GM21786 (cell line): ENCODE results near the gene PRR18.
A peak's percentile ranks its signal among the peaks of the same experiment; 100 is the strongest.

Experiments used
- ATAC-seq: cut with Tn5 transposase; IDR thresholded peaks from one replicate; pipeline ENCODE4 v1.9.1; 2021; ENCODE audit not compliant: unreplicated experiment

The PRR18 gene

GRCh38 chr6:166306378-166307081 lies 1.7 kb downstream of the PRR18 start:
- no peak for ATAC-seq

DNA sequence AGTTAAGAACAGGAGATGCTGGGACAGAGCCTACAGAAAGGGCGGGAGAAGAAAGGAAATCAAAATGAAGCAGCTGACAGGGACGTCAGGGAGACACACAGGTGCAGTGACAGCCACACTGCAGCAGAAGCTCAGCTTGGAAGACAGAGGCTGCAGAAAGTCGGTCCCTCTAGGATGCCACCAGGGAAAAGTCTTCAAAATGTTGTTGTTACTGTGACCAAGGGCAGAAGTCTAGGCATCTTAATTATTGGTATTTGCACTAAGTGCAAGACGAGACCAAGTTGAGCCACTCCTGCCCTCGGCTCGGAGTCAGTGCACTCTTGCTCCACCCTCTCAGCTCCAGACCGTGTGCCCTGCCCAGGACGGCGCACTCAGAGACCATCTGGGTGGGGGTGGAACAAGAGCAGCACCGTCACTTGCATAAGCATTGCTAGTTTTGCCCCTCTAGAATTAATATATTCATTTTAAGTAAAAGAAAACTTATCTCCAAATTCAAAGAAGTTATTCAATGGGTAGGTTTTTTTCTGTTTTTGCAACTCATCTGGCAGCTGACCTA lies 2.6 kb downstream of the PRR18 start:
- no peak for ATAC-seq

DNA sequence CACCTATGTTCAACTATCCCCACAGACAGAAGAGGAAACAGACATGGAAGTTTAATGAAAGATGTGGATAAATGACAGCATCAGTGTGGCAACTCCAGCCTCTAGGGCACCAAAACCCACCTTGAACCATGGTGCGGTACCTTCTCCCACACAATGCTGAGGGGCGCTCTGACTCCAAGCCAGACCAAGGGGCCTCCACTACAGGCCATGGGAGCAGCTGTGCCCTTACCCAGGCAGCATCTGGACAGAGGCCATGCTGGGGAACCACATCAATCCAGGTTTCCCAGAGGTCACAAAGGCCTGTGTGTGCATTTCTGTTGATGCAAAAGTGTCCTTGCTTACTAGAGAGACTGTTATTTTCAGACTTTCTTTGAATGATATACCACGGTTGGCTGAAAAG lies 4.1 kb downstream of the PRR18 start:
- ATAC-seq, result no peak

- no peak for ATAC-seq
These were observed 6.3 kb downstream of the PRR18 start for GRCh38 chr6:166301611-166302529.

DNA sequence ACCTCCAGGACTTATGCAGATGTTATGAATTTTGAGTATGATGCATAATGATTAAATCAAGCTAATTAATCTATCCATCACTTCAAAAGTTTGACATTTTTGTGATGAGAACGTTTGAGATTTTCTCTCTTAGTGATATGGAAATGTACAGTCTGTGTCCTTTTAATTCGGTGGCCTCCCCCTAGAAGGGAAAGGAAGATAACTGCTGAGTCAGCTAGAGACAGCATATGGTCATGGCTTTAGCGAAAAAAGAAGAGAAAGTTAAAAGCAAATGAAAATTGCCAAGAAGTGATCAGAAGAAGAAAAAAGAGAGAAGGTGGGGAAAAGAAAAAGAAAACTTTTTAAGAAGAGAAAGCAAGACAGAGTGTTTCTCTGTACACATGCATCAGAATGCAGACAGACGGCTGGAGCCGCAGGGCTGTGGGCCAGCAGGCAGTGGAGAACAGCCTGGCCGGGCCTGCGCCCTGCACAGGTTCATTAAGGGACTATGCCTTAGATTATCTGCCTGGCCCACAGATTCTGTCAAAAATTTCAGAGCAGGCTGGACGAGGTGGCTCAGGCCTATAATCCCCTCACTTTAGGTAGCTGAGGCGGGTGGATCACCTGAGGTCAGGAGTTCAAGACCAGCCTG lies 7.7 kb downstream of the PRR18 start:
- no peak for ATAC-seq

GRCh38 chr6:166297606-166298005 lies 10.6 kb downstream of the PRR18 start:
- no peak for ATAC-seq

GRCh38 chr6:166296035-166296883 lies 11.9 kb downstream of the PRR18 start:
- ATAC-seq, result no peak

DNA sequence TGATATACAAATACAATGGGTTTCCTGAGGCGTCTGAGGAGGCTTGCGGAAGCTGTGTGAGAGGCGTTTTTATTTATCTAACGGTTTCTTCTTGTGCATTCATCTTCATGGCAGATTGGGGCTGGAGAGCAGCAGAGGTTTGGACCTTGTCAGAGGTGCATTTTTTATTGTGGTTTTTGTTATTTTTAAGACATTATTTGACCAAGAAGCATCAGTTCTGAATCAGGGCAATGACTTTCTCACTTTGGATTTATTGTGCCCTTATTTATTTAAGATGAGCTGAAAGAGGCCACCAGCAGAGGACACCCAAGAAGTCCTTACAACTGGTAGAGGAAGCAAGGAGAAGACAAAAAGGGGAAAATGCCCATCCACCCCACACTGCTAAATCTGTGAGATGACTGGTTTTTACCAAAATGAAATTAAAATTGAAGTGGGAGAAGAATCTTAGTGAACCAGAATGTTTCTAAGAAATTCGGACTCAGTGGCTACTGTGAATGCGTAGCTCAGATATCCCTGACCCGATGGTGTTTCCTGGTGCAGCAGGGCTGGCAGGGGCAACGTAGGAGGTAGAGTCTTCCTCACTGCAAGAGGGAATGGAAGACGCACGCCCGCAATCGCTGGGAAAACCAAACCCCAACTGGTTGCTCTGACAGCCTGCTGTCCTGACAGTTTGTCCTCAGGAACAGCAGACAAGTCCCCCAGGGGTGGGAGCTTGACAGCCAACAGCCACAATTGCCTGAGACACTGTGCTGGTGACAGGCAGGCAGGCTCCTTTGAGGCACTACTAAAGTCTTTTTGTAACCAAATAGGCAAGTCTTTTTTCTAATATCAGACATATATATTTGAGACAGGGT lies 14.2 kb downstream of the PRR18 start:
- no peak for ATAC-seq

GRCh38 chr6:166289207-166290060 lies 18.8 kb downstream of the PRR18 start:
- no peak for ATAC-seq

DNA sequence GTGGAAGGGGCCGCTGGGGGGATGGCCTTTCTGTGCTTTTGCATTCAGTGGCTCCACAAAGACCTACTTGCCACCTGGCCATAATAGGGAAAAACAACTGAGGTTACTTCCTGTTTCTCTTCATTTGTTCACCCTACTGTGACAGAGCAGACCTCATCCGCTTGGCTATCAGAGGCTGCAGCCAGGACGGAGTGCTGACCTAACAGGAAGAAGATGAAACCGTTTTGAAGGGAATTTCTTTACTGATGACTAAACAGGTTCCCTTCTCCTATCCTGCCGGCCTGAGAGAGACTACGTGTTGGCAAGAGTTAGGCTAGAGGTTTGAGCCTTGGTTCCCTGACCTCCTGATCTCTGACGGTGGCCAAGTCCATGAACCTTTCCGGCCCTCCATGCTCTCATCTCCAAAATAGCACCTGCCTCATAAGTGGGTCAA lies 21.3 kb downstream of the PRR18 start:
- ATAC-seq, result peak; percentile 97

DNA sequence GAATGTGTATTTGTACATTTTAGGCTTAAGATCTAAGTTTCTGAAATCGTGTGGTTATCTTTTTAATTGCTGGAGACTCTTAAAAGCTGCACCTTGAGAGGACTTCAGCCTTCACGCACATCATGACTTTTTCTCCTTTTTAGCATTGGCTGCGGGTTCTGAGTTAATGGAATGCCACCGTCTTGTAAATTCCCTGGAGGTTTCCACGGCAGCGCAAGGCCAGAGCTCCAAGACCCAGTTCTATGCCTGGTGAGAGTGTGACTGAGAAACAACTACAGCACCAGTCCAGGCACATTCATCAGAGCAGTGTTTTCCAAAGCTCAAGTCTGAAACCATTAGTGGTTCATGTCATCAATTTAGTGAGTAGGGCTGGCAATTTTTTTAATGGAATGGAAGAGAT lies 23.0 kb downstream of the PRR18 start:
- no peak for ATAC-seq

DNA sequence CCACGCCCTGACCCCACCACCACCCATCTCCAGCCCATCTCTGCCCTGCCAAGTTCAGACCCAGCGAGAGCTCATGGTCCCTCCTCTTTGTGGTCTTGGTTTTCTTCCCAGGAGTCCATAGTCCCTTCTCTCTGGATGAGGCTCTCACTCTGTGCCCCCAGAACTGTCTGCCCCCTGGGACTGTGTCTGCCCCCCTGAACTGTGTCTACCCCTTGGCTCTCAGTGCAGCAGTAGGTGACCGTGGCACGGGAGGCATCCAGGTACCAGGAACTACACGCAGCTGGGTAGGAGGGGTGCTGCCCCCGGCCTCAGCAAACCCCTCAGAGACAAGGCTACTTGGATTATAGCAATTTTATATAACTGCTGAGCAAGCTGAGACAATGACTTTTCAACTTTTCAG lies 23.6 kb downstream of the PRR18 start:
- ATAC-seq, result no peak

DNA sequence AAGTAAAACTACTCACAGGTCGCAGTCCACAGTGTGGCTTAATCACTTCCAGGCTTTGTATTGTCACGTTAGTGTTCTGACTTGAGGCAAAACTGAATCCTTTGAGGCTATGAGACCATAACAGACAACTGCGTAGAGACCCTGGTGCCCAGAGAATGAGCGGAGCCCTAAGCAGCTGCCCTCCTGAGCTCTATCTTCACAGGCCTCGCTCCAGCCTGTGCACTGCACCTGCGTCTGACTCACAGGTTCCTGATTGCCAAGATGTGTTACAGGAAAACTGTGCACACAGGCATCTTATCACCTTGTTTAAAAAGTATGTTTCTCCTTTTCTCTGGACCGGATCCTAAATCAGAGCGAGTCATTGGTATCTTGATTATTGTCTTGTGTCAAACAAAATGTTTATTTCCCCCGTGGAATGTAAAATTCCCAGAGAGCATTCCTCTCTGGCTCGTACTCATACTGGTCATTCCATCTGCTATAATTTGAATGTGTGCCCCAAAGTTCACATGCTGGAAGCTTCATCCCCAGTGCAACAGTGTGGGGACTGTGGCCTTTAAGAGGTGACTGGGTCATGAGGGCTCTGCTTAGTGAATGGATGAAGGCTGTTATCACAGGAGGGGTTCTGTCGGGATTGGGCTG lies 25.7 kb downstream of the PRR18 start:
- ATAC-seq, result no peak

DNA sequence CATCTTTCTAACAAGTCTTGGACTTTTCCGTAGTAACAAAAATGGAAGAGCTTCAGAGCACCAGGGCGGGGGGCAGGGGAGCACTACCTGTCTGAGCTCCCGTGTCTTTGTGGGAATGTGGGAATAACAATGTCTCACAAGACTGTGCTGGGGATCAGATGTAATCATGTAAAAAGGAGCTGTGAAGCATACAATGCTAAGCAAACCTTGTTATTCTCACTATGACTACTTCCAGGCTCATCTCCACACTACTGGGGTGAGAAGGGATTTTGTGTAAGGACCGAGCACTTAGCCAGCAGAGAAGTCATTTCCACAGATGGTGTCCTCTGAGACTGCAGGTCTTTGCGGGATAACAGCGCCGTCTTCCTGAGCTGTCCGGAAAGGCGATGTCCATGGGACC lies 27.1 kb downstream of the PRR18 start:
- peak; percentile 46 for ATAC-seq

GRCh38 chr6:166279393-166279679 lies 28.9 kb downstream of the PRR18 start:
- no peak for ATAC-seq

DNA sequence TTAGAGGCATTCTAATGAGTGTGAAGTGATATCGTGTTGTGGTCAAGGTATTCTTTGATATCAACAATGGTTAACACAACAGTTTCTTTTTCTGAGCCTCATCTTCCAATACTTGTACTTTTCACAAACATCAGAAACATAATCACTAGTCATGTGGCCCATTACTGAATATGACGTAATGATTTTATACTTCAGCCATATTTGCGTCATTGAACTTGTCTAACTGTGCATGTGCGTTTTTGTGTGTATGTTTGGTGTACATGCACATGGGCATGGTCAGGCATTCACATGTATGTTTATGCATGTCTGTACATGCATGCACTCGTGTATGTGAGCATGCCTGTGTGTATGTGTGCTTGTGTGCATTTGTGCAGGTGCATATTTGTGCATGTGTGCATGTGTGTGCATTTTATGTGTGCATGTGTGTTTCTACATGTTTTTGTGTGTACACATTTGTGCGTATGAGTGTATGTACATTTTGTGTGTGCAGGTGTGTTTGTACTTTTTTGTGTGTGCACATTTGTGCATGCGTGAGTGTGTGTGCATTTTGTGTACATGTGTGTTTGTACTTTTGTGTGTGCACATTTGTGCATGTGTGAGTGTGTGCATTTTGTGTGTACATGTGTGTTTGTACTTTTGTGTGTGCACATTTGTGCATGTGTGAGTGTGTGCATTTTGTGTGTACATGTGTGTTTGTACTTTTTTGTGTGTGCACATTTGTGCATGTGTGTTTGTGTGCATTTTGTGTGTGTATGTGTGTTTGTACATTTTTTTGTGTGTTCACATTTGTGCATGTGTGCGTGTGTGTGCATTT lies 29.4 kb downstream of the PRR18 start:
- no peak for ATAC-seq

GRCh38 chr6:166277892-166278578 lies 30.2 kb downstream of the PRR18 start:
- no peak for ATAC-seq
